Ovary (tissue), 3 donors: ENCODE data around the gene ZNF775.

Source experiments
- EP300 ChIP-seq: sonication (generic); formaldehyde crosslinking; IDR thresholded peaks from one replicate; pipeline ENCODE4 v1.6.1; 2017; ENCODE audit warnings: antibody characterized with exemption
- POLR2A ChIP-seq: fragments of 450-650 bp; IDR thresholded peaks from one replicate; pipeline ENCODE4 v1.6.1; 2017; ENCODE audit warnings: antibody characterized with exemption, mild to moderate bottlenecking, moderate library complexity
- TF ChIP-seq, protein P1 (sequence below), 3 donors: fragments of 450-650 bp in 2 of 3; fragments of 200-600 bp in 1 of 3; IDR thresholded peaks; one replicate each; pipeline versions ENCODE4 v1.5.1 to v1.8.0; 2016 to 2022; ENCODE audit warnings: antibody characterized with exemption in 3 of 3, mild to moderate bottlenecking in 1 of 3
- donor health status: DM: no; HTN: no; CAD: no.

DNA sequence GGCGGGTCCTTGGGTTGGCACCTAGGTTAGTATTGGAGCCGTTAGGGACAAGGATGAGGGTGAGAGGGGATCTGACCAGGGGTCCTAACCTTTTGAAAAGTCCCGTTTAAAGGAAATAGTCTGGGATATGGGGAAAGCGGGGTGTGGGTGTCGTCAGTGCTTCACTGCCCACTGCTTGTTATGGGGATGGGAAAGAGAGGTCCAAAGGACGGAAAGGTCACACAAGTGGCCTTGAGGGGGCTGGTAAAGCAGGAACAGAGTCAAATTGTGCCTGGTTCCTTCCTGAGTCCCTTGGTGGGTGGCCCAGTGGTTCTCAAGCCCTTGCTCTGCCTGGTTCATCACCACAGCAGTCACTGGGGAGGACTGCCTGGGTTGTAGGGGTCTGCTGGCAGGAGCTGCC lies 2.6 kb upstream of the ZNF775 start:
- TF ChIP-seq, protein P1, sequence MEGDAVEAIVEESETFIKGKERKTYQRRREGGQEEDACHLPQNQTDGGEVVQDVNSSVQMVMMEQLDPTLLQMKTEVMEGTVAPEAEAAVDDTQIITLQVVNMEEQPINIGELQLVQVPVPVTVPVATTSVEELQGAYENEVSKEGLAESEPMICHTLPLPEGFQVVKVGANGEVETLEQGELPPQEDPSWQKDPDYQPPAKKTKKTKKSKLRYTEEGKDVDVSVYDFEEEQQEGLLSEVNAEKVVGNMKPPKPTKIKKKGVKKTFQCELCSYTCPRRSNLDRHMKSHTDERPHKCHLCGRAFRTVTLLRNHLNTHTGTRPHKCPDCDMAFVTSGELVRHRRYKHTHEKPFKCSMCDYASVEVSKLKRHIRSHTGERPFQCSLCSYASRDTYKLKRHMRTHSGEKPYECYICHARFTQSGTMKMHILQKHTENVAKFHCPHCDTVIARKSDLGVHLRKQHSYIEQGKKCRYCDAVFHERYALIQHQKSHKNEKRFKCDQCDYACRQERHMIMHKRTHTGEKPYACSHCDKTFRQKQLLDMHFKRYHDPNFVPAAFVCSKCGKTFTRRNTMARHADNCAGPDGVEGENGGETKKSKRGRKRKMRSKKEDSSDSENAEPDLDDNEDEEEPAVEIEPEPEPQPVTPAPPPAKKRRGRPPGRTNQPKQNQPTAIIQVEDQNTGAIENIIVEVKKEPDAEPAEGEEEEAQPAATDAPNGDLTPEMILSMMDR (IDR thresholded peaks at IDR 0.05): no peak
- no peak for TF ChIP-seq POLR2A
- TF ChIP-seq EP300: no peak
